Measurements from ENCODE around the gene RAB25.

- TF ChIP-seq, protein P1, sequence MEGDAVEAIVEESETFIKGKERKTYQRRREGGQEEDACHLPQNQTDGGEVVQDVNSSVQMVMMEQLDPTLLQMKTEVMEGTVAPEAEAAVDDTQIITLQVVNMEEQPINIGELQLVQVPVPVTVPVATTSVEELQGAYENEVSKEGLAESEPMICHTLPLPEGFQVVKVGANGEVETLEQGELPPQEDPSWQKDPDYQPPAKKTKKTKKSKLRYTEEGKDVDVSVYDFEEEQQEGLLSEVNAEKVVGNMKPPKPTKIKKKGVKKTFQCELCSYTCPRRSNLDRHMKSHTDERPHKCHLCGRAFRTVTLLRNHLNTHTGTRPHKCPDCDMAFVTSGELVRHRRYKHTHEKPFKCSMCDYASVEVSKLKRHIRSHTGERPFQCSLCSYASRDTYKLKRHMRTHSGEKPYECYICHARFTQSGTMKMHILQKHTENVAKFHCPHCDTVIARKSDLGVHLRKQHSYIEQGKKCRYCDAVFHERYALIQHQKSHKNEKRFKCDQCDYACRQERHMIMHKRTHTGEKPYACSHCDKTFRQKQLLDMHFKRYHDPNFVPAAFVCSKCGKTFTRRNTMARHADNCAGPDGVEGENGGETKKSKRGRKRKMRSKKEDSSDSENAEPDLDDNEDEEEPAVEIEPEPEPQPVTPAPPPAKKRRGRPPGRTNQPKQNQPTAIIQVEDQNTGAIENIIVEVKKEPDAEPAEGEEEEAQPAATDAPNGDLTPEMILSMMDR (conservative IDR thresholded peaks at IDR 0.05): no peak
- TF ChIP-seq ZFX (IDR thresholded peaks at IDR 0.05): no peak
Observed at GRCh38 chr1:156115514-156116374, 54.8 kb downstream of the RAB25 start.

All from C4-2B (cell line).